ENCODE data around the gene TSPAN14. TPM values are rescaled to one million over a fixed set of nuclear protein-coding genes. Genes with fewer than 3 reads are reported as not detected.
"Not testable (repeated sequence)": the region's sequence is repeated elsewhere in the genome, so short reads cannot be mapped to it uniquely, and the experiment has no call there.

Gene TSPAN14
- total RNA-seq, 1 donor from 2014 or later = 36.6 TPM

- ATAC-seq (ENCODE audit: poor library complexity); intact Hi-C loops (cut with DNase I); DNase-seq: not testable (repeated sequence)
Observed at GRCh38 chr10:80417256-80417655, 36.9 kb upstream of the TSPAN14 start.

GRCh38 chr10:80421050-80421706, 32.9 kb upstream of the TSPAN14 start:
- ATAC-seq (ENCODE audit: poor library complexity) = no peak
- intact Hi-C loops (cut with DNase I) = no loop called here
- DNase-seq = no peak

- DNase-seq (no peak), ATAC-seq (ENCODE audit: poor library complexity) (no peak)
- intact Hi-C loops (cut with DNase I) = no loop called here
Observed at GRCh38 chr10:80421707-80422536, 32.2 kb upstream of the TSPAN14 start.

GRCh38 chr10:80425901-80426300, 28.2 kb upstream of the TSPAN14 start:
- ATAC-seq (ENCODE audit: poor library complexity) (no peak), DNase-seq (no peak)
- intact Hi-C loops (cut with DNase I) = no loop called here

- intact Hi-C loops (cut with DNase I) = no loop called here
- DNase-seq (no peak), ATAC-seq (ENCODE audit: poor library complexity) (no peak)
Observed at GRCh38 chr10:80427541-80427940, 26.6 kb upstream of the TSPAN14 start.

- DNase-seq (no peak), ATAC-seq (ENCODE audit: poor library complexity) (peak; percentile 20)
- intact Hi-C loops (cut with DNase I) = no loop called here
Observed at GRCh38 chr10:80429521-80429973, 24.6 kb upstream of the TSPAN14 start.

- no peak for ATAC-seq (ENCODE audit: poor library complexity)
- intact Hi-C loops (cut with DNase I) = no loop called here
- no peak for DNase-seq
Observed at GRCh38 chr10:80433134-80433533, 21.0 kb upstream of the TSPAN14 start.

- DNase-seq = no peak
- intact Hi-C loops (cut with DNase I) = no loop called here
- ATAC-seq (ENCODE audit: poor library complexity) = no peak
Observed at GRCh38 chr10:80436446-80437098, 17.5 kb upstream of the TSPAN14 start.

GRCh38 chr10:80437227-80437626, 16.9 kb upstream of the TSPAN14 start:
- ATAC-seq (ENCODE audit: poor library complexity) (no peak), DNase-seq (no peak)
- intact Hi-C loops (cut with DNase I) = no loop called here

GRCh38 chr10:80441831-80442230, 12.3 kb upstream of the TSPAN14 start:
- ATAC-seq (ENCODE audit: poor library complexity) (no peak), DNase-seq (no peak)
- intact Hi-C loops (cut with DNase I) = loop anchor here (5.0 to 10.0 kb wide), 3 partner anchors 55 to 483 kb away; no protein-coding TSS in a partner anchor

- DNase-seq (no peak), ATAC-seq (ENCODE audit: poor library complexity) (no peak)
- intact Hi-C loops (cut with DNase I) = loop anchor here (5.0 to 10.0 kb wide), 3 partner anchors 56 to 482 kb away; no protein-coding TSS in a partner anchor
Observed at GRCh38 chr10:80442879-80443278, 11.2 kb upstream of the TSPAN14 start.

GRCh38 chr10:80443531-80443974, 10.6 kb upstream of the TSPAN14 start:
- peak; percentile 50 for DNase-seq
- ATAC-seq (ENCODE audit: poor library complexity) = peak; percentile 83
- intact Hi-C loops (cut with DNase I) = loop anchor here (5.0 to 10.0 kb wide), 3 partner anchors 56 to 481 kb away; no protein-coding TSS in a partner anchor

- intact Hi-C loops (cut with DNase I) = loop anchor here (1.0 to 10.0 kb wide), 4 partner anchors 57 to 481 kb away; no protein-coding TSS in a partner anchor
- no peak for ATAC-seq (ENCODE audit: poor library complexity)
- no peak for DNase-seq
Observed at GRCh38 chr10:80444124-80444523, 10.0 kb upstream of the TSPAN14 start.

- ATAC-seq (ENCODE audit: poor library complexity) (peak; percentile 95), DNase-seq (peak; percentile 76)
- intact Hi-C loops (cut with DNase I) = loop anchor here (1.0 to 10.0 kb wide), 4 partner anchors 57 to 480 kb away; no protein-coding TSS in a partner anchor
Observed at GRCh38 chr10:80444646-80445319, 9.3 kb upstream of the TSPAN14 start.

GRCh38 chr10:80447436-80448190, 6.5 kb upstream of the TSPAN14 start:
- DNase-seq = no peak
- no peak for ATAC-seq (ENCODE audit: poor library complexity)
- intact Hi-C loops (cut with DNase I) = loop anchor here (10.0 kb wide), 2 partner anchors 137 to 477 kb away; no protein-coding TSS in a partner anchor

GRCh38 chr10:80448209-80448942, 5.7 kb upstream of the TSPAN14 start:
- ATAC-seq (ENCODE audit: poor library complexity) (no peak), DNase-seq (no peak)

GRCh38 chr10:80449520-80449919, 4.6 kb upstream of the TSPAN14 start:
- intact Hi-C loops (cut with DNase I) = loop anchor here (10.0 kb wide), 2 partner anchors 135 to 475 kb away; no protein-coding TSS in a partner anchor
- no peak for DNase-seq
- no peak for ATAC-seq (ENCODE audit: poor library complexity)

More at GRCh38 chr10:80448209-80448942, 5.7 kb upstream of the TSPAN14 start:
- intact Hi-C loops (cut with DNase I) = loop anchor here (10.0 kb wide), 2 partner anchors 136 to 476 kb away; no protein-coding TSS in a partner anchor

Measured in Right ventricle myocardium superior (tissue), 1 donor.